T-helper 2 cell treated with Interferon-gamma antibody and Interleukin-4, amounts not matched to agents 5 μg/mL and 100 μg/mL, for 36 hours (primary cell): ENCODE results near the gene NSUN7.
A peak's percentile ranks its signal among the peaks of the same experiment; 100 is the strongest.

ENCODE experiments used
- DNase-seq: peaks from one replicate; pipeline ENCODE4 v3.0.0; 2021; ENCODE audit warnings: low spot score
- H3K27ac Mint-ChIP-seq: one replicate; pipeline ENCODE4 v1.8.0; 2021; ENCODE audit warnings: mild to moderate bottlenecking, mixed read lengths
- H3K27me3 Mint-ChIP-seq: one replicate; pipeline ENCODE4 v1.8.0; 2021; ENCODE audit warnings: low read depth, mixed read lengths
- H3K36me3 Mint-ChIP-seq: one replicate; pipeline ENCODE4 v1.8.0; 2021; ENCODE audit warnings: low read depth, mixed read lengths
- H3K4me1 Mint-ChIP-seq: one replicate; pipeline ENCODE4 v1.8.0; 2021; ENCODE audit warnings: low read depth, mixed read lengths
- H3K4me3 Mint-ChIP-seq: one replicate; pipeline ENCODE4 v1.8.0; 2022; ENCODE audit warnings: mild to moderate bottlenecking, moderate library complexity, mixed read lengths
- H3K9me3 Mint-ChIP-seq: one replicate; pipeline ENCODE4 v1.8.0; 2021; ENCODE audit warnings: mixed read lengths

Gene NSUN7

GRCh38 chr4:40856277-40856839, 106.6 kb downstream of the NSUN7 start:
- Mint-ChIP-seq H3K4me3 (peak overlapping the region; percentile 69), H3K36me3 (no peaks in the 10 kb centered on the region), H3K9me3 (no peaks in the 10 kb centered on the region), H3K4me1 (peaks cover 11% of the 10 kb centered on the region), H3K27ac (no peak overlapping the region), H3K27me3 (peaks cover 58% of the 10 kb centered on the region)
- no peak for DNase-seq

DNA sequence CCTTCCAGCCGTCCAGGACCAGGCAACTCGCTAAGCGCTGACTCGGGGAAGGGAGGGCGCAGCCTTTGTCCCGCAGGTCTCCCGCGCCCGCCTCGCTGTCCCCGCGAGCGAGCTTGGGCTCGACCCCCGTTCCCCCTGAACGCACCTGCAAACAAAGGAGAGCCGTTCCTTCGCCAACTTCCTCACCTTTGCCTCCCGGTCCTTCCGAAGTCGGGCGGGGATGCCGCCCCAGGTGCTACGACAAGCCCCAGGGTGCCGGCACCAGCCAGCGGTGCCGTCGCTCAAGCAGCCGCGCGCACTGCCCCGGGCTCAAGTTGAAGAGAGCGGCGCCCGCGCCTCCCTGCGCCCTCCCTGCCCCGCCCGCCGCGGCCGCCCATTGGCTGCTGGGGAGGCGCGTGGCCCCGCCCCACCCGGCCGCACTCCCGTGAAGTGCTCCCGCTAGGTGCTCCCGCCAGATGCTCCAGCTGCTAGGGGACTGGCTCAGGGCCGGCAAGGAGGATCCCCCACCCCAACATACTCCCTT, 107.1 kb downstream of the NSUN7 start:
- no peak overlapping the region for H3K27ac Mint-ChIP-seq
- peaks cover 58% of the 10 kb centered on the region for H3K27me3 Mint-ChIP-seq
- H3K9me3 Mint-ChIP-seq: no peaks in the 10 kb centered on the region
- peak; percentile 59 for DNase-seq
- peaks cover 11% of the 10 kb centered on the region for H3K4me1 Mint-ChIP-seq
- H3K4me3 Mint-ChIP-seq: peak overlapping the region; percentile 69
- no peaks in the 10 kb centered on the region for H3K36me3 Mint-ChIP-seq

DNA sequence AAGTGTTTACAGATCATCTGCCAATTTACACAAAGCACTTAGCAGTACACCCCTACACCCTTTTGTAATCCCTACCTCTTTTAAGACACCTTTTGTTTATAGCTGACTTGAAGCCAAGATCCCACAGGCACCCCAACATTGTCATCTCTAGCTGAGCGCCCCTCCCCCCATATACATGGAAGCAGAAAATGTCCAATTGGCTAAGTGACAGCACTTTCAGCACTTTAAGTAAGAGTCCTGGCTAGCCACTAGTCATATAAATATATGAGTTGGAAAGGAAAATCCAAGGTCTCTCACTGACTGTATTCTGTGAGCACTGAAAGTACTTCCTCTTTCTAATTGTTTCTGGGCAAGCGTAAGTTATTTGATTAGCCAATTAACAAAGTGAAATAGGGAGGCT, 108.2 kb downstream of the NSUN7 start:
- Mint-ChIP-seq H3K27me3 (peaks cover 57% of the 10 kb centered on the region), H3K4me3 (no peak overlapping the region), H3K4me1 (peaks cover 11% of the 10 kb centered on the region)

DNA sequence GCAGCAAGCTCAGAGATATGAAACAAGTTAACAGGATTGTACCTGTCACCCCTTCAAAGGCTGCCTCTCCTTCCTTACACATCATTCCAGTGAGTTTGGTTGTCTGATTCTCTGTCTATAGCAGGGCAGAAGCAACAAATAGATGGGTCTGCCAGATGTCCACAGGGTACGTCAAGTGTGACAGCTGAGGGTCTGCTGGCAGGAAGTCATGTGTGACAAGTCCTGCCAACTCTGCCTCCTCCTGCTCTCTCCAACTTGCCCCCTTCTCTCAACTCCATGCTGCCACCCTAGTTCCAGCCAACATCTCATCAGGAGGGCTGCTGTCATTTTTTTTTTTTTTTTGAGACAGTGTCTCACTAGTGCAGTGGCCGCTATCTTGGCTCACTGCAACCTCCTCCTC, 109.2 kb downstream of the NSUN7 start:
- no peaks in the 10 kb centered on the region for H3K9me3 Mint-ChIP-seq
- DNase-seq: no peak
- peaks cover 52% of the 10 kb centered on the region for H3K27me3 Mint-ChIP-seq
- no peak overlapping the region for H3K27ac Mint-ChIP-seq
- no peaks in the 10 kb centered on the region for H3K36me3 Mint-ChIP-seq
- H3K4me3 Mint-ChIP-seq: no peak overlapping the region
- H3K4me1 Mint-ChIP-seq: peaks cover 11% of the 10 kb centered on the region

More for the DNA sequence above, 108.2 kb downstream of the NSUN7 start:
- H3K36me3 Mint-ChIP-seq: no peaks in the 10 kb centered on the region
- no peak for DNase-seq
- no peak overlapping the region for H3K27ac Mint-ChIP-seq
- no peaks in the 10 kb centered on the region for H3K9me3 Mint-ChIP-seq
